Hematopoietic multipotent progenitor cell treated with erythropoietin and hydrocortisone succinate and interleukin-3 and kit ligand, for 4 days (in vitro differentiated cells): ENCODE measurements around the gene FUNDC2.

ENCODE experiments used
- DNase-seq: peaks from one replicate; pipeline ENCODE4 v3.0.0-alpha.2; 2015

Gene FUNDC2

GRCh38 chrX:155070975-155071693, 44.5 kb downstream of the FUNDC2 start, which contains the start of the genes BRCC3, CMC4 and MTCP1:
Gene BRCC3 (plus strand): TSS chrX:155071508. CDS start chrX:155071528, 20 bp downstream.
Gene CMC4 (minus strand): TSS chrX:155071136. CDS start chrX:155064023, 7,113 bp downstream.
Gene MTCP1 (minus strand): TSS chrX:155071136. CDS start chrX:155066010, 5,126 bp downstream.
- peak; percentile 93 for DNase-seq

GRCh38 chrX:155071694-155072280, 45.1 kb downstream of the FUNDC2 start:
- DNase-seq: peak; percentile 43

- peak; percentile 57 for DNase-seq
These were observed 59.7 kb downstream of the FUNDC2 start for GRCh38 chrX:155086202-155086840.

GRCh38 chrX:155086961-155087735, 60.5 kb downstream of the FUNDC2 start:
- peak; percentile 56 for DNase-seq

GRCh38 chrX:155094468-155095061, 67.9 kb downstream of the FUNDC2 start:
- DNase-seq: peak; percentile 68

- no peak for DNase-seq
These were observed 79.3 kb downstream of the FUNDC2 start for GRCh38 chrX:155105919-155106318.

GRCh38 chrX:155108427-155108826, 81.8 kb downstream of the FUNDC2 start:
- DNase-seq: no peak
